ENCODE results near the gene GPC6.

DNA sequence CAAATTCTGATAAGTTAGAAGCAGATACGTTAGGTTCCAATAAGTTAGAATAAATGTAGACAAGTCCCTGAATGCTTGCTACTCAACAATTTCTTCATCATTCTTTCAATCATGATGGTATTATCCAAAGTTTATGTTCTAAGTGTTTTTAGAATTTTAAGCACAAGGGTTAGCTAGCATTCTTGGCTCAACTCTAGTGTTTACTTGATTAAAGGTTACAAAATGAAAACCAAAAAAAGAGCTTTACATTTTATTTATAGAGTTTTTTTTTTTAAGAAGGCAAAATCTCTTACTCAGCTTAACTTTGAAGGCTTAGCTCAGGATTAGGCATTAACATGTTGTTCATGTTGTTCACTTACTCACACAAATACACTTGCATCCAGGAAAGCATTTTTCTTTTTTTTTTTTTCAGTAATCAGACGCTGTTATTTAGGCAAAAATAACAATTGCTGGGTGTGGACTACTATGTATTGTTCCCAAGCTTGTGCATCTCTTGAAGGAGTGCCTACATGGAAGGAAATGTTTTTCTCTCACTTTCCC lies 832.3 kb downstream of the GPC6 start:
- TF ChIP-seq POLR2AphosphoS5 (IDR thresholded peaks at IDR 0.05; ENCODE audit: low read depth, low read length) (no peak), POLR2A (IDR thresholded peaks at IDR 0.05; ENCODE audit: low read depth, low read length) (no peak)
